RWPE1 (cell line): ENCODE data around the gene CUX1.

ENCODE experiments used
- CTCF ChIA-PET: fragments of 350-600 bp; sonication (Branson Sonifier 250); formaldehyde crosslinking; extraction: SDS; loops from one replicate; lab custom pipeline; 2021; lab: Yijun Ruan, JAX
- POLR2A ChIA-PET: fragments of 400-600 bp; formaldehyde crosslinking; extraction: SDS; loops from one replicate; lab custom pipeline; 2020; ENCODE audit warnings: antibody characterized with exemption; ENCODE audit not compliant: low non-redundant PET; lab: Yijun Ruan, JAX
- DNase-seq: peaks from one replicate; pipeline ENCODE4 v3.0.0; 2012; ENCODE audit warnings: low spot score
- H3K27ac ChIP-seq: fragments of 450-650 bp; 2 replicates; pipeline ENCODE4 v1.5.1; 2017
- TF ChIP-seq, protein P1 (sequence below): fragments of 450-650 bp; conservative IDR thresholded peaks from 2 replicates; pipeline ENCODE4 v1.5.1; 2017; ENCODE audit warnings: low read depth, mild to moderate bottlenecking

Gene CUX1

DNA sequence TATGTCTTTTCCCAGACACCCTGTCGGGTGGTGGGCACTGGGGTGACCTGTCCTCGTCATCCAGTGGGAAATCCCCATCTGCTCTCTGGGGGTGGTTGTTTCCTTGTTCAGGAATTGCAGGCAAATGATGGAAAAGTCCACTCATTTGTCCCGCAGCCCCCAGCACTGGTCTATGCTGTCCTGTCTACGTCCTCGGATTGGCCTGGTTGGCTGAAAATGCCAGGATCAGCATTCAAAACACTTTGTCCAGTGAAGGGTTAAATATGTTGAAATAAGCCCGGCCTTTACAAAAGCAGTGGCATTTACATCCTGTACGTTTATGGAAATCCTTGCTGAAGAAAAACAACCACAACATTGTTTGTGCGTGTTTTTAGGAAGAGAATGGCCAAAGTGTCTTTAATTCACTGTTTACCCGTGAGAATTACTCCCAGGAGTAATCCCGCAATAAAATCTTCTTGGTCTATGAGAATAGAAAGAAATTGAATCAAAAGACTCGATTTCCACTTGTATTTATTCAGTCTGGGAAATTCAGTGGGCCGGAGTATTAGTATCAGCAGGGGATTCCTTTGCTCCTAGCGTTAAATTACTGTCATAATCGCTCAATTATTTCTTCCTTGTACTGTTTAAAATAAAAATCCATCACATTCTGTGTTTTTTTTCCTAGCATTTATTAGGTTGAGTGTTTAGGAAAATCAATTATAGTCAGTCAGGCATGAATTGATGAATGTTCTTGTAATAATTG, 352.4 kb downstream of the CUX1 start:
- TF ChIP-seq, protein P1, sequence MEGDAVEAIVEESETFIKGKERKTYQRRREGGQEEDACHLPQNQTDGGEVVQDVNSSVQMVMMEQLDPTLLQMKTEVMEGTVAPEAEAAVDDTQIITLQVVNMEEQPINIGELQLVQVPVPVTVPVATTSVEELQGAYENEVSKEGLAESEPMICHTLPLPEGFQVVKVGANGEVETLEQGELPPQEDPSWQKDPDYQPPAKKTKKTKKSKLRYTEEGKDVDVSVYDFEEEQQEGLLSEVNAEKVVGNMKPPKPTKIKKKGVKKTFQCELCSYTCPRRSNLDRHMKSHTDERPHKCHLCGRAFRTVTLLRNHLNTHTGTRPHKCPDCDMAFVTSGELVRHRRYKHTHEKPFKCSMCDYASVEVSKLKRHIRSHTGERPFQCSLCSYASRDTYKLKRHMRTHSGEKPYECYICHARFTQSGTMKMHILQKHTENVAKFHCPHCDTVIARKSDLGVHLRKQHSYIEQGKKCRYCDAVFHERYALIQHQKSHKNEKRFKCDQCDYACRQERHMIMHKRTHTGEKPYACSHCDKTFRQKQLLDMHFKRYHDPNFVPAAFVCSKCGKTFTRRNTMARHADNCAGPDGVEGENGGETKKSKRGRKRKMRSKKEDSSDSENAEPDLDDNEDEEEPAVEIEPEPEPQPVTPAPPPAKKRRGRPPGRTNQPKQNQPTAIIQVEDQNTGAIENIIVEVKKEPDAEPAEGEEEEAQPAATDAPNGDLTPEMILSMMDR: no peak
- POLR2A ChIA-PET: no interaction called here
- no peak overlapping the region for H3K27ac ChIP-seq
- CTCF ChIA-PET: no interaction called here
- no peak for DNase-seq

GRCh38 chr7:102170393-102170970, 353.1 kb downstream of the CUX1 start:
- TF ChIP-seq, protein P1: no peak
- ChIA-PET POLR2A (no interaction called here), CTCF (no interaction called here)
- H3K27ac ChIP-seq: peak overlapping the region; percentile 11; the same call in 1 of the 2 replicates
- no peak for DNase-seq

GRCh38 chr7:102173669-102174068, 356.2 kb downstream of the CUX1 start:
- ChIA-PET POLR2A (no interaction called here), CTCF (no interaction called here)
- H3K27ac ChIP-seq: no peak overlapping the region
- no peak for DNase-seq
- TF ChIP-seq, protein P1: no peak

DNA sequence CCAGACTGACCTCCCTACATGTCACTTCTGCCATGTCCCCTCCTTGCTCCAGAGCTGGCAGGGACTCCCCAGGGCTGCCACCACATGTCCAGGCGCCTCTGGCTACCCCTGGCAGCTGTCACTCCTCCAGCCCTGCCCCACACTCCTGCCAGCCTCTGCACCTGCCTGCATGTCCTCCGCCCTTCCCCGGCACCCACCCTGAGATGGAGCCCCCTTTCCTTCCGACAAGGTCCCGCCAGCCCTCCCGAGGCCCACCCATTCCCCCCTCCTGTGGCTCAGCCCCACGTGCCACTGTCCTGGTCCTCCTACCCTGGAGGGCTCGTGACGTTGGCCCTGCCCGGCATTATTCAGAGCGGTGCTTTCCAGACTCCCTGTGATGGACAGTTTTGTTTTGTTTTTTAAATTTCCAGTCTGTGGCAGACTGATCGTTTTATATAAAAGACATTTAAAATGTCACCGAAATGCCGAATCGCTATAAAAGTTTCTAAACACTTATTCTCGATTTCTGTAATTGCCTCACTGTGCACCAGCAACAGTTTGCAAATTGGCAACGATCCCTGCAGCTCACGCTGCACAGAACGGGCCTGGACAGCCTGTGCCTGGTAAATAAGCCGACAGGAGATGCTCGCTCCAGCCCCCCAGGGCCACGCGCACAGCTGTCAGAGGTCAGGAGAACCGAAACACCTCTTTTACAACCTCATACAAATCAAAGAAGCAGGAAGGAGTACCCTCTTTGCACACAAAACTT, 358.2 kb downstream of the CUX1 start:
- peak overlapping the region; percentile 14 for H3K27ac ChIP-seq
- DNase-seq: no peak
- ChIA-PET POLR2A (interaction anchor here (0.7 kb wide), 1 partner anchor 21 kb away, joined by 5 read pairs; no protein-coding TSS in a partner anchor), CTCF (no interaction called here)
- TF ChIP-seq, protein P1: no peak

DNA sequence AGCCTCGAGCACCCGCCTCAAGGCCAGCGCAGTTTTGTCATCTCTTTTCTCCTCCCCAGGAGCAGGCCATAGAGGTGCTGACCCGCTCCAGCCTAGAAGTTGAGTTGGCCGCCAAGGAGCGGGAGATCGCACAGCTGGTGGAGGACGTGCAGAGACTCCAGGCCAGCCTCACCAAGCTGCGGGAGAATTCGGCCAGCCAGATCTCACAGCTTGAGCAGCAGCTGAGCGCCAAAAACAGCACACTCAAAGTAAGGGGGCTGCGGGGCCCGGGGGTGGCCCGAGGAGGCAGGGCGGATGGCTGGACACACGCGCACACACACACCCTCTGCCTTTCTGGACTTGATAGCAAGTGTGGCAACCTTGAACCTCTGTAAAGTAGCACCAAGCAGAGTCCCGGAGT, 361.0 kb downstream of the CUX1 start:
- DNase-seq: no peak
- ChIA-PET POLR2A (no interaction called here), CTCF (no interaction called here)
- TF ChIP-seq, protein P1: no peak
- no peak overlapping the region for H3K27ac ChIP-seq

GRCh38 chr7:102180727-102181126, 363.3 kb downstream of the CUX1 start:
- POLR2A ChIA-PET: no interaction called here
- CTCF ChIA-PET: no interaction called here
- DNase-seq: no peak
- no peak overlapping the region for H3K27ac ChIP-seq
- TF ChIP-seq, protein P1: no peak
